GM19324 (cell line): ENCODE measurements around the gene ZHX3.

Source experiments
- ATAC-seq: cut with Tn5 transposase; IDR thresholded peaks from one replicate; pipeline ENCODE4 v1.9.1; 2021; ENCODE audit warnings: mild to moderate bottlenecking, moderate library complexity; ENCODE audit not compliant: unreplicated experiment, low FRiP score

ZHX3 gene

GRCh38 chr20:41232973-41233926 lies 84.3 kb downstream of the ZHX3 start:
- no peak for ATAC-seq

GRCh38 chr20:41231136-41231535 lies 86.4 kb downstream of the ZHX3 start:
- no peak for ATAC-seq

- ATAC-seq, result no peak
These were observed 87.4 kb downstream of the ZHX3 start for GRCh38 chr20:41230136-41230535.

- no peak for ATAC-seq
These were observed 88.3 kb downstream of the ZHX3 start for GRCh38 chr20:41229259-41229658.

DNA sequence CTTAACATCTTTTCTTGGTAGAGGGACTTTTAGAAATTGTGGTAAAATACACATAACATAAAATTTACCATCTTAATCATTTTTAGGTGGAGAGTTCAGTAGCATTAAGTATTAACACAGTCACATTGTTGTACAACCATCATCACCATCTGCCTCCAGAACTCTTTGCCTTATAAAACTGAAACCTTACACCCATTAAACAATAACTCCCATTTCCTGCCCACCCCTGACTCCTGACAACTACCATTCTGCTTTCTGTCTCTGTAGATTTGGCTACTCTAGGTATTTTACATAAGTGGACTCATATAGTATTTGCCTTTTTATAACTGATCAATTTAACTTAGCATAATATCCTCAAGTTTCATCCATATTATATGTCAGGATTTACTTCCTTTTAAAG lies 88.7 kb downstream of the ZHX3 start:
- no peak for ATAC-seq

GRCh38 chr20:41226426-41226825 lies 91.1 kb downstream of the ZHX3 start:
- no peak for ATAC-seq

- ATAC-seq, result no peak
These were observed 92.4 kb downstream of the ZHX3 start for GRCh38 chr20:41225091-41225490.

DNA sequence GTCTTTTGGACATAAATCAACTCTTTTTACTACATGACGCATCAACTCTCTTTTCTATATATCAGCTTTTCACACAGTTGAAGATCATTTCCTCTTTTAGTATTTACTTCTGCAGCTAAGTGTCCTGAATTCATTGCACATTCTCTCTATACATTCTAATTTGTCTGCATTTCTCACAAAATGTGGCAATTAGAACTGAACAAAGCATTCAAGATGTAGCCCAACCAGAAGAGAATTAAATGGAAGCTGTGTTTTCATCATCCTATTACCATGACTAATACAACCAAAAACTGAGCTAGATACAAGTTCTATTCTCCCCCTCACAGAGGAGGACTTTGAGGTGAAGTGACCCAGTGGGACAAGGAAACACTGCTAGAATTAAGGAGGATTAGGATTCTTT lies 93.2 kb downstream of the ZHX3 start:
- no peak for ATAC-seq

DNA sequence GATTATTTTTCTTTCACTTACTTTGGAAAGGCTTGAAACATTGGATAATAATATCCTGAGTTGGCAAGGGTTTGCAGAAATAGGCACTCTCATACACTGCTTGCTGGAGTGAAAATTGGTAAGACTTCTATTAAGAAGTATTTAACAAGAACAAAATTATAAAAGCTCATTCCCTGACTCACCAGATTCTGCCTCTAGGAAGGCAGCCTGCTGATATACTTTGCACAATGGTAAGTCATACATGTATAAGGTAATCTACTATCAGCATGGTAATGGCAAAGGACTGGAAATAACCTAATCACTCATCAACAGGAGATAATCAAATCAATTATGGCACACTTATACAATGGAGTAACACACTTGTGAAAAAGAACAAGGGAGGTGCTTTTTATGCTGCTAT lies 94.4 kb downstream of the ZHX3 start:
- no peak for ATAC-seq

- no peak for ATAC-seq
These were observed 94.8 kb downstream of the ZHX3 start for GRCh38 chr20:41222703-41223102.

- no peak for ATAC-seq
These were observed 95.2 kb downstream of the ZHX3 start for GRCh38 chr20:41222296-41222695.

DNA sequence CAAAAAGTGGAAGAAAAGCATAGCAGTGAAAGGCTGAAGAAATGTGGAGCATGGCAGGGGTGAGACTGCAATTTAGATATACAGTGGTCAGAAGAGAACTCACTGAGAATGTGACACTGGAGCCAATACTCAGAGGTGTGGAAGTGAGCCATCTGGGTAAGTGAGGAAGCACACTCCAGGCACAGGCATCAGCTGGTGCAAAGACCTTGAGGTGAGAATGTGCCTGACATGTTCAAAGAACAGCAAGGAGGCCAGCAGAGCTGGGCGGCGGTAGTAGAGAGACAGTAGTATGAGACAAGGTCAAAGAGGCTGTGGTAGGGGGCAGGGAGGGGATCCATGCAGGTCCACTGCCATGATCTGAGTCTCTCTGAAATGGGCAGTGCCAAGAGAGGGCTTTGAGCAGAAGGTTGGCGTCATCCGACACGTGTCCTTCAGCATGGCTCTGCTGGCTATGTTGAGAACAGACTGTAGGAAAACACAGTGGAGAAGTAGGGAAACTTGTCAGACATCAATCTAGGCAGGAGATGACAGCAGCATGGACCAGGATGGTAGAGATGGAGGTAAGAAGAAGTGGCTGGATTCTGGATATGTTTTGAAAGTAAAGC lies 95.8 kb downstream of the ZHX3 start:
- no peak for ATAC-seq

DNA sequence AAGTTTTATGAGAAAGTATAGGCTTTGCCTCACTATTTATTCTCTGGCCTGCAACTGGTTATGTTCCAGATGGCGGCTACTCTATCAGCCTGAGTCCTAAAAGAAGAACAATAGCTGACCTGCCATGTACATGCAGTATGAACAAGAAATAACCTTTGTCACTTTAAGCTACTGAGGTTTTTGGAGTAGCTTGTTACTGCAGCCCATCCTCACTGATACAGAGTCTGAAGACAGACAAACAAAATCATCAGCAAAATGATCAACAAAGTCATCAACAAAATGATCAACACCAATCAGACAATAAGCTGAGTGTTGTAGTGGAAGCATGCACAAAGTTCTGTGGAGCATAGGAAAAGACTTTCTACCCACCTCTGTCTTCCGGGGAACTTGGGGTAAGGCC lies 97.7 kb downstream of the ZHX3 start:
- no peak for ATAC-seq

GRCh38 chr20:41218466-41218865 lies 99.1 kb downstream of the ZHX3 start:
- ATAC-seq, result no peak

GRCh38 chr20:41217422-41217821 lies 100.1 kb downstream of the ZHX3 start:
- ATAC-seq, result no peak

- ATAC-seq, result no peak
These were observed 102.9 kb downstream of the ZHX3 start for GRCh38 chr20:41214666-41215065.

DNA sequence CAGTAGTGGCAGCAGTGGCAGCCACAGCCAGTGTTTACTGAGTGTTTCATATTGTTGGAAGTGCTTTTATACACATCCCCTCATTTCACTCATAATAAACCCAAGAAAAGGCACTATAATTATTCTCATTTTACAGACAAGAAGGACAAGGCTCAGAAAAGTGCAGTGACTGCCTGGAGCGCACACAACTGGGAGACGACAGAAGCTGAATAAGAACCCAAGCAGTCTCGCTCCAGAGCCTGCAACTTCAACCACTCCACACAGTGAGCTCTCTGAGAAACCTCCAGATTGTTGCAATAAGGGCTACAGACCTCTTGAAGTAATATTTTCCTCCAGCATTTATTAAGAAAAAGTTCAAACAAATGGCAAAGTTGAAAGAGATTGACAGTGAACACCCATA lies 103.3 kb downstream of the ZHX3 start:
- ATAC-seq, result no peak

DNA sequence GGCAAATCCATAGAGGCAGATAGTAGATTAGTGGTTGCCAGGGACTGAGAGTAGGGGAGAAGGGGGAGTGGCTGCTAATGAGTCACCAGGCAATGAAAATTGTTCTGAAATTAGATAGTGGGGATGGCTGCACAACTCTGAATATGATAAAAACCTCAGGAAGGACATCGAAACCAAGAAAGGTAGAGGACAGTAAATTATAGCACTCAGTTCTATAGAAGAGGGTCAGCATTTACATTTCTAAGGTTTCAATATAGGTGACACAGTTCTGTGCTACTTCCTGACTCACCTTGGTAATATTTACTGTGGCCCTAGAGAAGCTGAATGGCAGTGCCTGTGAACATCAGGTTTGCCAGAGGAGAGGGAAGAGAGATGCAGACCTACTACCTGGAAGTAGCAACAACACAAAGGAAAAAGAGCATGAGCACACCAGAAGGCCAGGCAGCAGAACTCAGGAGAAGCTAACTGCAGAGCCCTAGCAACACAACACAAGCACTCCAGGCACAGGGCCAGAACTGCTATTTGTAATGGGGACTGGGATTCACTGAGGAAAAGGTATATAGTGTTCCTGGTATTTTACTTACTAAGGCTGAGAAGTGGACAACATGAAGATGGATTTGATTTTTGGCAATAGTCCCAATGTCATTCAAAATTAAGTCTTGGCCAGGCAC lies 104.2 kb downstream of the ZHX3 start:
- no peak for ATAC-seq

DNA sequence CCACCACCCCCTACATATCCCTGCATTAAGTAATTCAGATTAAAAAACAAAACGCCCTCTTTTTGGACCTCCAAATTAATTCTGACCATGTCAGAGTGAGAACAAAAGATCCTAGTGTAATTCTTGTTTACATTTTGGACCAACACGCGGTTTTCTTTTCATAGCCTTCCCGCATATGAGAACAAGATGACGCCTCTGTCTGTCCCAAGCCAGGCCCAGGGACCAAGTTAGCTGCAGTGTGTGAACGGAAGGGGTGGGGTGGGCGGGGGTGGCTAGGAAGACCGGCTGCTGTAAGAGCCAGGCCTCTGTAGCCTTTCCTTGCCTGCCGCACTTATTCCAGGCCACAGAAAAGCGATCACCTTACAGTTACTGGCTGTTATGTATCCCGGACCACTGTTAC lies 112.2 kb downstream of the ZHX3 start:
- no peak for ATAC-seq

GRCh38 chr20:41204304-41205265 lies 112.9 kb downstream of the ZHX3 start:
- no peak for ATAC-seq
